HG03342 (cell line): ENCODE measurements around the gene CYP51A1.
"Not testable (repeated sequence)": the region's sequence is repeated elsewhere in the genome, so short reads cannot be mapped to it uniquely, and the experiment has no call there.

ENCODE experiments used
- ATAC-seq: cut with Tn5 transposase; IDR thresholded peaks from one replicate; pipeline ENCODE4 v1.9.1; 2021; ENCODE audit warnings: mild to moderate bottlenecking, moderate library complexity; ENCODE audit not compliant: unreplicated experiment

Gene CYP51A1

DNA sequence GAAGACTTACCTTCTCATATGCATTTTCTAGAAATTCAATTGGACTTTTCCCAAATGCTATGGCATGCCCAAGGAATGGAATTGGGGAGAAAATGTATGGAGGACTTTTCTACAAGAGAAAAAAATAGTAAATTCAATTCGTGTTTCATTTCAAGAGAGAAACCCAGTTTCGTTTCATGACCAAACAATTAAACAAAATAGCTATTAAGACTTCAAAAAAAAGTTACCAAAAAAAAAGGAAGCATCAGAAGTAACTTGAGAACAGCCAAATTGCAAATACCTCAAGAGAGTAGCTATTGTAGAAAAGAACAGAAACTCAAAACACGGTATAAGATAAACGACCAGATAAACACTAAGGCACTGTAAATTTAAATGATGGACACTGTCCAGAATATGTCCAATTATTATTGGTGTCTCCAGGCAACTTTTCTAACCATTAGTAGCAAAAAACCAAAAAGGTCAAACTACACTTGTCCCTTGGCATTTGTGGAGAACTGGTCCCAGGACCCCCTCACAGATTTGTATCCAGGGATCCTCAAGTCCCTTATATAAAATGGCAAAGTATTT is 2.4 kb downstream of the CYP51A1 start:
- ATAC-seq: no peak

DNA sequence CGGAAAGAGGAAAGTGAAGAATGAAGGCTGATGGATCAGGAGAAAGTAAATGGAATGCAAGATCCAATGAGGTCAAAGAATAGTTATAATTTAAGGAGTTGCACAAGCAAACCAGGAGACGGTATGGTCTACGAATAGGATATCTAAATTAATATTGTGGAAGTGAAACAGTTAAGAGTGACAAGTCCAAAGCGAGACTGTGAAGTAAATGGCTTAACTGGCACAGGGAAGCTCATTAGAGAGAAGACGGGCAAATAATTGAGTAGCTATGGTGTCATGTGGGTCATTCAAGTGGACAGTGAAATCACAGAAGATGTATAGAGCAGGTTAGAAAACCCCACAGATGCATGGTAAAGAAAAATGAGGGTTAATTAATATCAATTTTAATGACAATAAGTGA is 3.2 kb downstream of the CYP51A1 start:
- no peak for ATAC-seq

DNA sequence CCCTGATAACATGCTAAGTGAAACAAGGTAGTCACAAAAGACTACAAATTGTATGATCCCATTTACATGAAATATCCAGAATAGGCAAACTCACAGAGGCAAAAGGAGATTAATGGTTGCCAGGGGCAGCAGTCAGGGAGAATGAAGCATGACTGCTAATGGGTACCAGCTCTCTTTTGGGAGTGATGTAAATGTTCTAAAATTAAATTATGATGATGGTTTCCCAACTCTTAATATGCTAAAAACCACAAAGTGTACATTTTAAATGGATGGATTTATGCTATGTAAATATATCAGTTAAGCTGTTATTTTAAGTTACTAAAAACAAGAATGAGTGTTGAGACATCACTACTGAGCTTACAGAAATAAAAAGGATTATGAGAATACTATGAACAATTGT is 12.6 kb downstream of the CYP51A1 start:
- no peak for ATAC-seq

DNA sequence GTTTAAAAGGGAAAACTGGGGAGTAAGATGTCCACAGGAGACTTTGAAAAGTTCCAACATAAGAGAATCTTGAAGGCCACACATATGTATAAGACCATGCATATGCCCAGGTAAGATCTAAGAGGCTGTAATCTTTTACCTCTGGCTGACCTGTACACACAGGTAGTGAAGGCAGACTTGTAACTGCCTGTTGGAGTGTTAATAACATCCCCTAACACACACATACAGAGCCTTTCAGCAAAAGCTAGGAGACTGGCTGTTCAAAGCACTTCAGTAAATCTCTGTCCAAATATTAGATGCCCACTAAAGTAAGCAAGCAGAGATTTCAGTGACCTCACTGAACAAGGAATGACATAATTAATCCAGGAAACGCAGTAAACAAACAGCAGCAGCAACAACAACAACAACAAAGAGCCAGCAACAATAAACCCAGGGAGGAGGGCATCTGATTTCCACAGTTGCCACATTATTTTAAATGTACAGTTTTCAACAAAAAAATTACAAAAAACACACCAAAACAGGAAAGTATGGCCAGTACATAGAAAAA is 15.0 kb downstream of the CYP51A1 start:
- ATAC-seq: no peak

DNA sequence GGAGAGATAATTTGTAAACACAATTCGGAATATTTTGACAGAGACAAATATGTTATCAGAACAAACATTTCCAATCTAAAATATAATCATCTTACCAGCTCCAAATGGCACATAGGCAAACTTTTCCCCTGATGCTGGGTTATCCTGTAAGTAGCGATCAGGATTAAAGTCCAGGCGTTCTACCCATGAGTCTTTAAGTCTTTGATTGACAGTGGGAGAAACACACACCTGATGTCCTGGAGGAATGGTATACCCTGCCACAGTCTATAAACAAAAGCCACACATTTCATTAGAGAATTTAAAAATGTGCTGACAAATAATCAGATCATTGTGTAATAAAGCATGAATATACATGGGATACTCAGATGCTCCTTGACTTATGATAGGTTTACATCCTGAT is 17.3 kb downstream of the CYP51A1 start:
- ATAC-seq: no peak

DNA sequence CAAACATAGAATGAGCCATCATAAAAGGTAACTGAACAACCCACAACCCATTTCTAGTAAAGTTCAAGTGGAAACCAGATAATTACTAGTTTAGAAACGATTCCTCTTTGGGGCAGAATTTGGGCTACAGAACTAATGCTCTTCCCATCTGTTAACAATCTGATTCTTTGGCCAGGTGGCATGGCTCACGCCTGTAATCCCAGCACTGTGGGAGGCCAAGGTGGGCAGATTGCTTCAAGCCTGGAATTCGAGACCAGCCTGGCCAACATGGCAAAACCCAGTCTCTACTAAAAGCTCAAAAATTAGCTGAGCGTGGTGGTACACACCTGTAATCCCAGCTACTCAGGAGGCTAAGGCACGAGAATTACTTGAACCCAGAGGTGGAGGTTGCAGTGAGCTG is 18.5 kb downstream of the CYP51A1 start:
- ATAC-seq: no peak

DNA sequence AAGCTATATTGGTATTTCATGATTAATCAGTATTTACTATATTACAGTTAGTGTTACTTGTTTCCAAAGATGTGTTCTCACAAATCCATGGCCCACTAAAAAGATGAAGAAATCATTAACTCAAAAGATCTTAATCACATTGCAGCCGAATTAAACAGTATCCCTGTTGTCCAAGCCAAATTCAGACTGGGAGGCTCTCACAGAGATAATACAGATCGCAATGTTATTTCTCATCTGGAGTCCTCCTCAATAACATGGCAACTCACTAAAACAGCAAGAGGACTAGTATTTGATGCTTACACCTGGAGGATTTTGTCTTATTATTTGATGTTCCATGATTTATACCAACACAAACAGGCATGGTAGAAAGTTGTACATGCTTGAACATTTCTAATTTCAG is 23.4 kb downstream of the CYP51A1 start:
- no peak for ATAC-seq

DNA sequence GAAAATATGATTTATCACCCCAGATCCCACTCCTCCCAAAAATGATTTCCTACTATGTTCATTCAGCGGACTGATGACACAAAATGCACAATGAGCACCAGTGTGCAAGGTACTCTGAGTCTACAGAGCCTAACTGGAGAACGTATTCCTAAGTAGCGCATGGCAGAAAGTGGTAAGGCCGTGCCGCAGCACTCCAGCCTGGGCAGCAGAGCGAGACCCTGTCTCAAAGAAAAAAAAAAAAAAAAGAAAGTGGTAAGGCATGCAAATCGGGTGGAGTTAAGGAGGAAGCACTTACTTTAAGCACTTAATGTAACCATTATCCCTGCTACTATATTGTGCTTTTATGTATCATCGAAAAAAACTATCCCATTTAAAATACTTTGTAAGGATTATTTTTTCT is 25.5 kb downstream of the CYP51A1 start:
- no peak for ATAC-seq

DNA sequence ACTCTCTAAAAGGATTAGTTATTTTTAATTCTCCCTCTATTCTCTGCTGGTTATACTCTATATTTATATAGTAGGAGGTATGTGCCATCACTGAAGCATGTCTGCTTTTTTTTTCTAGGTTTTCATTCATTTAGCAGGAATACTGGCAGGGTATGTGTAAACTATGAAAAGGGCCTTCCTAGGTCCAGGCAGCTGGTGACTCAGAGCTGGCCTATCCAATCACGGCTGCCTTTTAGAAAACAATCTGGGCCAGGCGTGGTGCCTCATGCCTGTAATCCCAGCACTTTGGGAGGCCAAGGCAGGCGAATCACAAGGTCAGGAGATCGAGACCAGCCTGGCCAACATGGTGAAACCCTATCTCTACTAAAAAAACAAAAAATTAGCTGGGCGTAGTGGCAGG is 31.4 kb downstream of the CYP51A1 start:
- ATAC-seq: not testable (repeated sequence)

DNA sequence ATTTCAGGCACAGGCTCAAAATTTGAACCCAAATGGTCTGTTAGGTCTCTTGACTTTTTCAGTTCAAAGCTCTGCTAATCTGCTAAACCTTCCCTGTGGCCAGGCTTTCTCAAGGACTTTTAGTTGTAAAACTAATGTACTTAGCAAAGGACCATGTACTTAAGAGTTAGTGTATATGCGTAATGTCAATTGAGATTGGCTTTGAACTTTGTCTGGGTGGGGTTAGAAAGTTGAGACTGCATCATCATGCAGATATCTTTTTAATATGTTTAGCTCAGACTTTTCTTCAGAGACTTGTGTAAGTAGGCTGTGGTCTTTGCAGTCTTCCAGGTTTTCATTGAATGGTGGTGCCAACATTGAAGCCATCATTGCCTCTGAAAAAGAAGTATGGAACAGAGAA is 33.7 kb downstream of the CYP51A1 start:
- no peak for ATAC-seq

DNA sequence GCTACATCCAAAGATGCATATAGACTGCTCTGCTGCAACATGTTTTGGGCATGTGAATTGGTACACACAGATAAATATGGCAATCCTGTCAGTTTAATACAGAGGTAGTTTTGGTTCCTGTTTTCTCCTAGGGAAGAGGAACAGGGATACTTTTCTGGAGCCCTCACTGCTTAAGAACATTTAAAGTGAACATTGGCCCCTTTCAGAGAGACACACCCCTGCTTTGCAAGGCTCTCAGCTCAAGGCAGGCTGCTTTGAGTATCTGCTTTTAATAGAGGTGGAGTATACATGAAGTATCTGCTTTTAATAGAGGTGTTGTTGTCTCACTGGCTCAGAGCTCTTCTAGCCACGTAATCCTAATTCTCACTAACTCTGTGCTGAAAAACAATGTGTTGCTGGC is 38.9 kb downstream of the CYP51A1 start:
- ATAC-seq: no peak

DNA sequence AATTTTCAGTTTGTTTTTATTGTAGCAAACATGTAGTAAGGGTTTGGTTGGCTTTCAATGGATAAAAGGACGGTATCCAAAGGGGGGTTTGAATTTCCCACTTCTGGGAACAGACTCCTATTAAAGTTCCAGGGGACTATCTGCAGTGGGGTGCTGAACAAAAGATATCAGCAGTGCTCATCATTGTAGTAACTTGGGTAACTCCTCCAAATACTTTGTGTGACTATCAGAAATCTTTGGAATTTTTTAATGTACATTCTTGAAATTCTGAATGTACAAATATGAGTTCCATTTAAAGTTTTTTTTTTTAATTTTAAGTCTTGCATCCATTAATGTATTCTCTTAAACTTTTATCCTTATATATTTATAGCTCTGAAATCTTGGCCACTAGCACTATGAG is 42.1 kb downstream of the CYP51A1 start:
- ATAC-seq: no peak

DNA sequence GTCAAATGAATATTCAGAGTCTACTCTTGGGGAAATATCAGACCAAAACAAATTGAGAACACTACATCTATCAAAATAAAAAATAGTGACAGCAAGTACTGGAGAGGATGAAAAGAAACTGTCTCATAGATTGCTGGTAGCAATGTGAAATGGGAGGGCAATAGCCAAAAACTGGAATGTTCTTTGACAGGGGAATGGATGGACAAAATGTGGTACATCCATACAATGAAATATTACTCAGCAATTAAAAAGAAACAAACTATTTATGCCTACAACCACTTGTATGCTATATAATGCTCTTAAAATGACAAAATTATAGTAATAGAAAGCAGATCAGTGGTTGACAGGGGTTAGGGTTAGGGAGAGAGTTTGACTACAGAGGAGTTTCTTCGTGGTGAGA is 46.0 kb downstream of the CYP51A1 start:
- no peak for ATAC-seq

DNA sequence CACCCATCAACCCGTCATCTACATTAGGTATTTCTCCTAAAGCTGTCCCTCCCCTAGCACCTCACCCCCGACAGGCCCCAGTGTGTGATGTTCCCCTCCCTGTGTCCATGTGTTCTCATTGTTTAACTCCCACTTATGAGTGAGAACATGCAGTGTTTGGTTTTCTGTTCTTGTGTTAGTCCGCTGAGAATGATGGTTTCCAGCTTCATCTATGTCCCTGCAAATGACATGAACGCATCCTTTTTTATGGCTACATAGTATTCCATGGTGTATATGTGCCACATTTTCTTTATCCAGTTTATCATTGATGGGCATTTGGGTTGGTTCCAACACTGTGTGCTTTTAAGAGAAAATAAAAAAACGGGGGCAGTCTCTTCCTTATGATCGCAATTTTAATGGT is 50.4 kb downstream of the CYP51A1 start:
- ATAC-seq: not testable (repeated sequence)

DNA sequence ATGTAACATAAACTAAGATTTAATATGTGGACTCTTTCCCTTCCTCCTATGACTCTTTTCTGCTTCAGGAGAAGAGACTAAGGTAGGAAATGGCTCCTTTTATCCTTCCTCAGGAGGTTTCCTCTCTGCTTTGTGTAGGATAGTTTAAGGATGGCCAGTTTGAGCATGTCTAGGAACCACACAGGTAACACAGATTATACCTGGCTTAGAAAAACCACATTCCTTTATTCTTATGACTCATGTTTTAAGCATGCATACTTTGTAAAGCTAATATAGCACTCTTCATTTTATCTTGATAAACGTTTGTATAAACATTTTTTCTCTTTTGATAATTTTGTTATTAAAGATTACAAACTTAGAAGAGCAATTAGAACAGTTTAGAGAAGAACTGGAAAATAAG is 57.8 kb downstream of the CYP51A1 start:
- ATAC-seq: no peak

DNA sequence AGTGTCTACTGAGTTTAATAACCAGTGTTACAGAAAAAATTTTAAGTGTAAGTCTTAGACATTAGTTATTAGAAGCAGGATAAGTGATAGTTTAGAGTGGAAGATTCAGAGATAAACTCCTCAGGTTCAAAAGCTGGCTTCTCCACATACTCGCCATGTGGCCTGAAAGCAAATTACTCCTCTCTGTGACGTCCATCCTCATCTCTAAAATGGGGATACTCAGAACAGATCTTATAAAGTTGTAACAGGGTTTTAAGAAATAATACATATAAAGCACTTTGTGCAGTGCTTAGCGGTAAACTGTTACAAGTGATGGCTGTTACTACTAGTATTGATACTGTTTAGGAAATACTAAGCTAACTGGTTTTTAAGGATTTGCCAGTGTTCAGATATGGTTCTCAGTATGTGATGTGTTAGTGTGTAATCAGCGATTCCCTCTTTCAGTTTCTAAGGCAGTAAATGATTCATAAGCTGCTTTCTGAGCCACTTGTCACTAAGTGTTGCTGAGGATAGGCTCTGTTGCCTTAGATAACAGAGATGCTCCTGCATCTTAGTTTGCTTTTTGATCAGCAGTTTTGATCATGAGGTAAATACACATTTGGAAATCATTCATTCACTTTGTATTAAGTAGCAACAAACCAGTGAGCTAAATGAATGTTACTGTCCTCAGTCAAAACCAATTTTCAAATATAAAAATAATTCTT is 58.7 kb downstream of the CYP51A1 start:
- ATAC-seq: peak; percentile 99

DNA sequence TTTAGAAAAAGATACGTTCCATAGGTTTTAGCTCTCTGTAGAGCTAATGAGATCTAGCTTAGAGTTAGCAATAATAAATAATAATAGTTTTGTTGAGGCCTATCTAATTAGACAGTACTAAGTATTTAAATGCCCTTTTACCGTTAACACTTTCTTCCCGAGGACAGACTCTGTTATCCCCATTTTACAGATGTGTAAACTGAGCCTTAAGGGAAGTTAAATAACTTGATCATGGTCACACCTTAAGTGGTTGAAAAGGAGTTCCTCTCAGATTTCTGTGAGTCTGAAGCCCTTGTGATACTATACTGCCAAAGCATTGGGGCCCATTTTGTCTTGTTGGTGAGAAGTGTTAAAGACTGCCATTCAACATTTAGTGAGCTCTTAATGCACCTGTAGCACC is 61.6 kb downstream of the CYP51A1 start:
- no peak for ATAC-seq

DNA sequence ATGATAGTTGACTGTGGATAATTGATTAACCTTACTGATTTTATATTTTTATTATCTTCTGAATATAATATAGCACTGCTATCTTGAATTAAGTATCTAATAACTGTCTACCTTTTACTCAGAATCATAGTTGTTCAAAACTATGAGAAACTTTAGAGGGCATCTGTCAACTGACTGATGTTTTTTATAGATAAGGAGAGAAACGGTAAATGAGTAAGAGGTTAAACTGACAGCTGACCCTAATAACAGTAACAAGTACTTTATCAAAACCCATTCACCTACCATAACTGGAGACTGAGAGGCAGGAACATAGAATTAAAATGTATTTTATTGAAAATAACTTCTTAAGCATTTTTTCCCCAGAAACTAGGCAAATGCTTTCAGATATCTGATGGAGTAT is 62.2 kb downstream of the CYP51A1 start:
- ATAC-seq: no peak

DNA sequence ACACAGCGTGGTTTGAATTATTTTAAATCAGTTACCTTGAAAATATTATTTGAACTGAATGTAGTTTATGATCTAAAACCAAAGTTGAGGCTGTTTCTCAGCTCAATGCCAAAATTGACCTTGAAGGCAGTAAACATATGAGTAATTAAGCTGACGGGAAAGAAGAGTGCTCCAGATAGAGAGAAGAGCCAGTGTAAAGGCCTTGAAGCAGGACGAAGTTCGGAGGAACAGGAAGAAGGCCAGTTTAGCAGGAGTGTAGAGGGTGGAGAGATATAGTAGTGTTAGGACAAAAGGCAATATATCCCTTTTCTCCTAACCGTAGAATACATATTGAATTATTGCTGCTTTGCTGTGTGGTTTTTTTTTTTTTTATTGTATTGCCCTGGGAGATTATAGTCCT is 63.2 kb downstream of the CYP51A1 start:
- ATAC-seq: no peak

DNA sequence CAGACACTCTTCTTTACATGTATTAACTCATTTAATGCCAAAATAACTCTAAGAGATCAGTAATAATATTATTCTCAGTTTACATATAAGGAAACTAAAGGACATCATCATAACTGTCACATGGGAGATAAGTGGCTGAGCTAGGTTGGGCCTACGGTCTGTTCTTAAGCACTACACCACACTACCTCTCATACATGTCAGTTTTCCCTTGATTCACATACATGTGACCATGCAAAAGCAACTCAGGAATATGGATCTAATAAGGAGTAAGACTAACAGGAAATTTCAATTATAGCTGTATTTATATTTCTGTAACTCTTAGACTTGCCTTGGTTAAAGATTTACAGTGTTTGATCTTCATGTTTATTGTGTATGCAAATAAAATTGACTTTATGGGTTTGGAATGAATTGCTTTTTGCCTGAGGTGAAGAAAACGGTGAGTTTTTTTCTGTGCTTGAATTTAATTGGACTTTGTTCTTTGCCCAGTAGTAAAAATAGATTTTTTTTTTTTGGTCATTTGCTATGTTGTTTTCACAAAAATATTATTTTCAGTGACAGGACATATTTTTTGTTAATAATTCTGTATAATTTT is 69.7 kb downstream of the CYP51A1 start:
- ATAC-seq: no peak
